ENCODE results near the gene KMT2C. TPM values are rescaled to one million over a fixed set of nuclear protein-coding genes. Genes with fewer than 3 reads are reported as not detected.

KMT2C gene
- total and polyA plus RNA-seq, 10 of the 15 experiments (the other 5 are each of a cell fraction or from before 2014, with no cell fraction given): 3.3 to 45.2 (median 19.2) TPM

- H4K20me1 ChIP-seq (ENCODE audit: control insufficient read depth, insufficient read depth): no peaks in the 10 kb centered on the region
- CTCF ChIA-PET: interaction anchor here (2.2 kb wide), 1 partner anchor 11 kb away, joined by 7 read pairs; no protein-coding TSS in a partner anchor
- WGBS (ENCODE audit: insufficient coverage, insufficient replicate concordance, low lambda C conversion rate, missing lambda C conversion rate): 98% methylated on average over 2 of the region's 2 CpGs
These were observed 105.0 kb downstream of the KMT2C start for GRCh38 chr7:152330827-152331226.

More at GRCh38 chr7:152330827-152331226, 105.0 kb downstream of the KMT2C start:
- Histone ChIP-seq H3K4me3 (no peak overlapping the region), H3K9ac (ENCODE audit: control insufficient read depth, insufficient read depth, low read length) (no peak overlapping the region), H3K36me3 (ENCODE audit: control insufficient read depth in 2 of 2, insufficient read depth in 2 of 2, low read length in 1 of 2) (peaks cover 3 to 14% of the 10 kb centered on the region in 2 experiments; a peak in 3 of 4 replicates), H3K27me3 (replicated peaks in 1 of 2; ENCODE audit: control insufficient read depth in 2 of 2, insufficient read depth in 2 of 2, low read length in 1 of 2) (no peaks in the 10 kb centered on the region), H3K79me2 (ENCODE audit: control insufficient read depth, insufficient read depth, low read length) (peaks cover 30% of the 10 kb centered on the region), H3K4me1 (ENCODE audit: control insufficient read depth, insufficient read depth, low read length) (peaks cover 5% of the 10 kb centered on the region; the same call in 1 of the 2 replicates), H2AFZ (ENCODE audit: control insufficient read depth, low read depth, low read length) (no peak overlapping the region), H3K4me2 (ENCODE audit: control insufficient read depth, insufficient read depth) (no peak overlapping the region), H3K27ac (ENCODE audit: control insufficient read depth, insufficient read depth) (no peak overlapping the region), H3K9me3 (replicated peaks; ENCODE audit: control insufficient read depth, insufficient read depth, low read length) (no peaks in the 10 kb centered on the region)
- no peak for TF ChIP-seq SUPT20H (IDR thresholded peaks at IDR 0.05; ENCODE audit: borderline replicate concordance, control insufficient read depth, low read depth, low read length)
- TF ChIP-seq, protein P1, sequence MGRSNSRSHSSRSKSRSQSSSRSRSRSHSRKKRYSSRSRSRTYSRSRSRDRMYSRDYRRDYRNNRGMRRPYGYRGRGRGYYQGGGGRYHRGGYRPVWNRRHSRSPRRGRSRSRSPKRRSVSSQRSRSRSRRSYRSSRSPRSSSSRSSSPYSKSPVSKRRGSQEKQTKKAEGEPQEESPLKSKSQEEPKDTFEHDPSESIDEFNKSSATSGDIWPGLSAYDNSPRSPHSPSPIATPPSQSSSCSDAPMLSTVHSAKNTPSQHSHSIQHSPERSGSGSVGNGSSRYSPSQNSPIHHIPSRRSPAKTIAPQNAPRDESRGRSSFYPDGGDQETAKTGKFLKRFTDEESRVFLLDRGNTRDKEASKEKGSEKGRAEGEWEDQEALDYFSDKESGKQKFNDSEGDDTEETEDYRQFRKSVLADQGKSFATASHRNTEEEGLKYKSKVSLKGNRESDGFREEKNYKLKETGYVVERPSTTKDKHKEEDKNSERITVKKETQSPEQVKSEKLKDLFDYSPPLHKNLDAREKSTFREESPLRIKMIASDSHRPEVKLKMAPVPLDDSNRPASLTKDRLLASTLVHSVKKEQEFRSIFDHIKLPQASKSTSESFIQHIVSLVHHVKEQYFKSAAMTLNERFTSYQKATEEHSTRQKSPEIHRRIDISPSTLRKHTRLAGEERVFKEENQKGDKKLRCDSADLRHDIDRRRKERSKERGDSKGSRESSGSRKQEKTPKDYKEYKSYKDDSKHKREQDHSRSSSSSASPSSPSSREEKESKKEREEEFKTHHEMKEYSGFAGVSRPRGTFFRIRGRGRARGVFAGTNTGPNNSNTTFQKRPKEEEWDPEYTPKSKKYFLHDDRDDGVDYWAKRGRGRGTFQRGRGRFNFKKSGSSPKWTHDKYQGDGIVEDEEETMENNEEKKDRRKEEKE (IDR thresholded peaks at IDR 0.05): no peak
- TF ChIP-seq STAT3 (IDR thresholded peaks at IDR 0.05; ENCODE audit: low read depth, low read length): no peak
- no peak for TF ChIP-seq RELA (IDR thresholded peaks at IDR 0.05; ENCODE audit: borderline replicate concordance, partially characterized antibody)
- no peak for TF ChIP-seq ZBTB4 (CRISPR knock-in tag; IDR thresholded peaks at IDR 0.05)
- no peak for TF ChIP-seq HDGF (IDR thresholded peaks at IDR 0.05)
- no peak for TF ChIP-seq NR2C1 (IDR thresholded peaks at IDR 0.05)
- TF ChIP-seq SP1 (IDR thresholded peaks at IDR 0.05; ENCODE audit: low read depth, low read length): no peak
- TF ChIP-seq, protein P2, sequence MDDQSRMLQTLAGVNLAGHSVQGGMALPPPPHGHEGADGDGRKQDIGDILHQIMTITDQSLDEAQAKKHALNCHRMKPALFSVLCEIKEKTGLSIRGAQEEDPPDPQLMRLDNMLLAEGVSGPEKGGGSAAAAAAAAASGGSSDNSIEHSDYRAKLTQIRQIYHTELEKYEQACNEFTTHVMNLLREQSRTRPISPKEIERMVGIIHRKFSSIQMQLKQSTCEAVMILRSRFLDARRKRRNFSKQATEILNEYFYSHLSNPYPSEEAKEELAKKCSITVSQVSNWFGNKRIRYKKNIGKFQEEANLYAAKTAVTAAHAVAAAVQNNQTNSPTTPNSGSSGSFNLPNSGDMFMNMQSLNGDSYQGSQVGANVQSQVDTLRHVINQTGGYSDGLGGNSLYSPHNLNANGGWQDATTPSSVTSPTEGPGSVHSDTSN (IDR thresholded peaks at IDR 0.05; ENCODE audit: insufficient replicate concordance, low read depth, low read length): no peak
- no peak for TF ChIP-seq CHD1 (IDR thresholded peaks at IDR 0.05; ENCODE audit: low read depth, low read length)
- POLR2A ChIA-PET: no interaction called here
- in situ Hi-C loops (cut with MboI): no loop called here
- SMC1A ChIA-PET (ENCODE audit: uncharacterized antibody, unreplicated experiment): interaction anchor here (1.1 to 7.3 kb wide), 5 partner anchors 10 to 376 kb away, joined by 3 to 67 read pairs (median 4); no protein-coding TSS in a partner anchor
- FAIRE-seq (no peak), ATAC-seq (no peak), DNase-seq (ENCODE audit: low read depth, low spot score) (no peak)
- RAD21 ChIA-PET (ENCODE audit: unreplicated experiment): interaction anchor here (0.9 to 1.1 kb wide), 2 partner anchors 15 to 17 kb away, joined by 3 to 5 read pairs; no protein-coding TSS in a partner anchor
- no TSS peak for BruUV-seq (replicated peaks)
- intact Hi-C loops (cut with micrococcal nuclease; ENCODE audit: unreplicated experiment): loop anchor here (10.0 kb wide), 1 partner anchor 134 kb away; no protein-coding TSS in a partner anchor

Measured in GM12878 (cell line).